Adrenal gland (tissue), 5 donors: ENCODE measurements around the gene PSMD2.

Experiments
- POLR2A ChIP-seq, 2 donors: fragments of 450-650 bp; IDR thresholded peaks; one replicate each; pipeline ENCODE4 v1.6.1; 2017; ENCODE audit warnings: antibody characterized with exemption in 2 of 2, mild to moderate bottlenecking in 2 of 2, moderate library complexity in 1 of 2
- TF ChIP-seq, protein P1 (sequence below), 6 experiments: fragments of 450-650 bp in 4 of 6; fragments of 200-600 bp in 2 of 6; sonication (generic) in 1 of 6; IDR thresholded peaks; 1 replicate in 5 of 6; 2 replicates in 1 of 6; pipeline versions ENCODE4 v1.5.1 to v1.8.0; 2016 to 2021; ENCODE audit warnings: antibody characterized with exemption in 6 of 6, mild to moderate bottlenecking in 2 of 6, moderate library complexity in 1 of 6
- donor health status: DM: no; HTN: no; CAD: no.

DNA sequence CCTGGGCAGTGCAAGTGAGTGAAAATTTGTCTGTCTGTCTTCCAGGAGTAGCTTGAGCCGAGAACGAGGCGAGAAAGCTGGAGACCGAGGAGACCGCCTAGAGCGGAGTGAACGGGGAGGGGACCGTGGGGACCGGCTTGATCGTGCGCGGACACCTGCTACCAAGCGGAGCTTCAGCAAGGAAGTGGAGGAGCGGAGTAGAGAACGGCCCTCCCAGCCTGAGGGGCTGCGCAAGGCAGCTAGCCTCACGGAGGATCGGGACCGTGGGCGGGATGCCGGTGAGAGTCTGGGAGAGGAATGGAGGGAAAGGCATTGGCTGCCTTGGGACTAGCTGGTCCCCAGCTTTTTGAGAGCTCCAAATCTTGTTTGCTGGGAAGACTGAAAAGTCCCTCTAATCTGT, 28.1 kb downstream of the PSMD2 start:
- TF ChIP-seq, protein P1, sequence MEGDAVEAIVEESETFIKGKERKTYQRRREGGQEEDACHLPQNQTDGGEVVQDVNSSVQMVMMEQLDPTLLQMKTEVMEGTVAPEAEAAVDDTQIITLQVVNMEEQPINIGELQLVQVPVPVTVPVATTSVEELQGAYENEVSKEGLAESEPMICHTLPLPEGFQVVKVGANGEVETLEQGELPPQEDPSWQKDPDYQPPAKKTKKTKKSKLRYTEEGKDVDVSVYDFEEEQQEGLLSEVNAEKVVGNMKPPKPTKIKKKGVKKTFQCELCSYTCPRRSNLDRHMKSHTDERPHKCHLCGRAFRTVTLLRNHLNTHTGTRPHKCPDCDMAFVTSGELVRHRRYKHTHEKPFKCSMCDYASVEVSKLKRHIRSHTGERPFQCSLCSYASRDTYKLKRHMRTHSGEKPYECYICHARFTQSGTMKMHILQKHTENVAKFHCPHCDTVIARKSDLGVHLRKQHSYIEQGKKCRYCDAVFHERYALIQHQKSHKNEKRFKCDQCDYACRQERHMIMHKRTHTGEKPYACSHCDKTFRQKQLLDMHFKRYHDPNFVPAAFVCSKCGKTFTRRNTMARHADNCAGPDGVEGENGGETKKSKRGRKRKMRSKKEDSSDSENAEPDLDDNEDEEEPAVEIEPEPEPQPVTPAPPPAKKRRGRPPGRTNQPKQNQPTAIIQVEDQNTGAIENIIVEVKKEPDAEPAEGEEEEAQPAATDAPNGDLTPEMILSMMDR (IDR thresholded peaks at IDR 0.05) = no peak
- no peak for TF ChIP-seq POLR2A (IDR thresholded peaks at IDR 0.05)
